ENCODE data around the gene SPTLC1.

- TF ChIP-seq CTCF (conservative IDR thresholded peaks at IDR 0.05; ENCODE audit: low read depth, low read length) (no peak), EZH2 (IDR thresholded peaks at IDR 0.05; ENCODE audit: borderline replicate concordance, low read depth, low read length, poor library complexity, severe bottlenecking) (no peak)
These were observed 20.6 kb downstream of the SPTLC1 start for GRCh38 chr9:92094655-92095054.
